GM12801 (cell line): ENCODE results near the gene PRKN.

Source experiments
- TF ChIP-seq, protein P1 (sequence below): IDR thresholded peaks from one replicate; pipeline ENCODE4 v1.5.1; 2011; ENCODE audit warnings: control low read depth; ENCODE audit not compliant: insufficient read length; ENCODE audit errors: extremely low read depth

PRKN gene

GRCh38 chr6:162198076-162198475 is 529.5 kb downstream of the PRKN start:
- TF ChIP-seq, protein P1, sequence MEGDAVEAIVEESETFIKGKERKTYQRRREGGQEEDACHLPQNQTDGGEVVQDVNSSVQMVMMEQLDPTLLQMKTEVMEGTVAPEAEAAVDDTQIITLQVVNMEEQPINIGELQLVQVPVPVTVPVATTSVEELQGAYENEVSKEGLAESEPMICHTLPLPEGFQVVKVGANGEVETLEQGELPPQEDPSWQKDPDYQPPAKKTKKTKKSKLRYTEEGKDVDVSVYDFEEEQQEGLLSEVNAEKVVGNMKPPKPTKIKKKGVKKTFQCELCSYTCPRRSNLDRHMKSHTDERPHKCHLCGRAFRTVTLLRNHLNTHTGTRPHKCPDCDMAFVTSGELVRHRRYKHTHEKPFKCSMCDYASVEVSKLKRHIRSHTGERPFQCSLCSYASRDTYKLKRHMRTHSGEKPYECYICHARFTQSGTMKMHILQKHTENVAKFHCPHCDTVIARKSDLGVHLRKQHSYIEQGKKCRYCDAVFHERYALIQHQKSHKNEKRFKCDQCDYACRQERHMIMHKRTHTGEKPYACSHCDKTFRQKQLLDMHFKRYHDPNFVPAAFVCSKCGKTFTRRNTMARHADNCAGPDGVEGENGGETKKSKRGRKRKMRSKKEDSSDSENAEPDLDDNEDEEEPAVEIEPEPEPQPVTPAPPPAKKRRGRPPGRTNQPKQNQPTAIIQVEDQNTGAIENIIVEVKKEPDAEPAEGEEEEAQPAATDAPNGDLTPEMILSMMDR = no peak

DNA sequence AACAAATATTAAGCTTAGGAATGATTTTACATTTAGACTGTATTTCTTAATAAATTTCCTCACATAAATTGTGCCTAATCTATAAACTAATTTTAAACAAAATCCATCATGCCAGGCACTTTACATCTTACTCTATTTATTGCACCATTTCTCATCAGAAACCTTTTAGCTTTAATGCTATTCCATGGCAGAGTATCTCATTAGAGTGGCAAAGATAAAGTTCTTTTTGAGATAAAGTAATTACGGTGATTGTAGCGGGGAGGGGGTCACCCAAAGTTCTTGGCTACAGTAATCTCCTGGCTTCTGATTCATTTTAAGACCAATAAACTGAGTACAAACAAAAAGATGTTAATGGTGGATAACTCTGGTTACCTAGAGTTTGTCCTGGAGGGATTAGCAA is 532.1 kb downstream of the PRKN start:
- TF ChIP-seq, protein P1 = no peak

DNA sequence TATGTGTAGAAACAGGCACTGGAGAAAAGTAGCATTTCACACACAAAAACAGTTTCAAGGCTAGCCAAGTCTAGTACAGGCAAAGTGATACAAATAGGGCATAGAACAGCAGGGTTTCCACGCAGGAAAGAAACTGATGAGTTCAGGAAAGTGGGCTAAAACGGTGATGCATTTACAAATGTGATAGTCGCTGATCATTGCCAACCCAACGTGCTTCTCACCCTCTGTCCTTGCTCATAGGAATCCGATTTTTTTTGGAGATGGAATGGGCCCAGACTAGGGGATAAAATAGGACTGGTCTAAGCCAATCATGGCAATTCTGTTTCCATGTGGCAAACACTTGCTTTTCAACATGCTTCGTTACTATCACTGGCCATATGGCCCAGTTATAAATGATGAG is 536.6 kb downstream of the PRKN start:
- TF ChIP-seq, protein P1 = no peak

- TF ChIP-seq, protein P1 = no peak
These were observed 540.2 kb downstream of the PRKN start for GRCh38 chr6:162187168-162187935.

DNA sequence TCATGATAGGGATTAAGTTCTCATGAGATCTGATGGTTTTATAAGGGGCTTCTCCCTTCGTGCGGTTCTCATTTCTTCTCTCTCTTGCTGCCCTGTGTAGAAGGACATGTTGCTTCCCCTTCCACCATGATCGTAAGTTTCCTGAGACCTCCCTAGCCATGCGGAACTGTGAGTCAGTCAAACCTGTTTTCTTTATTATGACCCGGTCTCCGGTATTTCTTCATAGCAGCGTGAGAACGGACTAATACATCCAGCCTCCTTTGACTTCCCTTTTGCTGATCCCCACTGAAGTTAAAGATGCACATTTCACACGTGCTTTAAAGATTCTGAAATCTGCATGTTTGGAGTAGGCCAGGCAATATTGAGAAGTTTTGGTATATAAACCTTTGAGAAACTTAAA is 543.1 kb downstream of the PRKN start:
- TF ChIP-seq, protein P1 = no peak

DNA sequence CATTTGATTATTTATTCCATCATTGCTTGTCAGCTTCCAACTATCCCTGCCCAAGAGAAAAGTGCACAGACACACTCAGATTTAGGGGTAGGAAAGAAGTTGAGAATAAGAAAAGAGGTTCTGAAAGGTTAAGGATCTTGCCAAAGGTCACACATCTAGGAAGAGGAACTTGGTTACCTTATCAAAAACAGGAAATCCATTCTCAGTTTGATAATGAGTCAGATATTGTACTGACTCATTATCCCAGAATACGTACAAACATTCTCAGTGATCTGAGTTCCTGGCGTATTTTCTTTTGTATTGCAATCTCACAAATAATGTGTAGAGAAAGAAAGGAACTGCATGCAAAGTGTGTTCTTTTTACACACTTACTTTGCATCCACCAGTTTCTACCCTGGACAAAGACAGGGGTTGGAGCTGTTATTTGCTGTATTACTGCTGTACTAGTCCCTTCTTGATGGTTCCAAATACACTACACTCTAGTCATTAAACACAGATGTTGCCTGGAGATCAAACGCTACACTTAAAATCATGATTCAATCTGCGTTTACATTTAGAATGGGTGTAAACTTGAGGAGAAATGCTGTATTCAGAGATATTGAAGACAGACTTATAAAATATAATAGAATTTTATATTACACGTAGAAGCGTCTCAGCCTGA is 545.7 kb downstream of the PRKN start:
- TF ChIP-seq, protein P1 = no peak

DNA sequence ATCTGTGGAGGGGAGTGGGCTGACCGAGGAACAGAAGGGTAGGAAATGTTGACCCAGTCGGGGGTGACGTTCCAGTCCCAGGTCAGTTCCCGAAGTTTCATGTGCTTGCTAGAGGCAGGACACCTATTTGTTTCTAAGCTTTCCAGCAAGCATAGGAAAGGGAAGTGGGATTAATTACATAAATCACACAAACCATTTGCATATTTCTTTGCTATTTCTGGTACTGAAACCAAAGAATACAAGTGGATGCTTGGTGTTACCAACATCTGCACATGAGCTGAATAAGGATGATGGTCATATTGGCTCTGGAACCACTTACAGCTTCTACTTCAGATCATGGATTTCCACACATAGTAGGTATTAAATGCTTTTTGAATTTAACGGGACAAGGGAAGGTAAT is 546.5 kb downstream of the PRKN start:
- TF ChIP-seq, protein P1 = no peak
